K562 (cell line): Measurements from ENCODE around the gene BHLHE23. TPM values are rescaled to one million over a fixed set of nuclear protein-coding genes. Genes with fewer than 3 reads are reported as not detected.

ENCODE experiments used
- ATF3 ChIP-seq, 2 experiments: fragments of 450-650 bp in 1 of 2; sonication (generic) in 1 of 2; formaldehyde crosslinking in 1 of 2; IDR thresholded peaks in 1 of 2; conservative IDR thresholded peaks in 1 of 2; 2 replicates each; pipeline versions ENCODE4 v1.6.1 to v1.8.1; 2016 to 2023; ENCODE audit warnings: mild to moderate bottlenecking in 2 of 2, moderate library complexity in 2 of 2, inconsistent platforms in 1 of 2, missing genetic modification reagents in 1 of 2
- CBFA2T2 ChIP-seq: fragments of 450-650 bp; conservative IDR thresholded peaks from 2 replicates; pipeline ENCODE4 v1.6.1; 2017; ENCODE audit warnings: mild to moderate bottlenecking
- CHD7 ChIP-seq: fragments of 200-600 bp; sonication (generic); IDR thresholded peaks from one replicate; pipeline ENCODE4 v1.6.1; 2012; ENCODE audit warnings: mild to moderate bottlenecking, low read depth, low read length, inconsistent platforms
- ETV1 ChIP-seq: fragments of 450-650 bp; conservative IDR thresholded peaks from 2 replicates; pipeline ENCODE4 v1.6.1; 2016; ENCODE audit warnings: missing genetic modification characterization, control low read depth, low read depth, missing compliant biosample characterization
- GATAD2B ChIP-seq: fragments of 450-650 bp; IDR thresholded peaks from 2 replicates; pipeline ENCODE4 v1.6.1; 2017; ENCODE audit warnings: mild to moderate bottlenecking, borderline replicate concordance
- MAZ ChIP-seq, 2 experiments: fragments of 450-650 bp in 1 of 2; sonication (generic) in 1 of 2; formaldehyde crosslinking; IDR thresholded peaks in 1 of 2; conservative IDR thresholded peaks in 1 of 2; 2 replicates each; pipeline versions ENCODE4 v1.4.0 to v1.5.0; 2020; ENCODE audit warnings: mild to moderate bottlenecking in 1 of 2, missing genetic modification reagents in 1 of 2
- NCOR1 ChIP-seq: fragments of 450-650 bp; IDR thresholded peaks from 2 replicates; pipeline ENCODE4 v1.6.1; 2016; ENCODE audit warnings: mild to moderate bottlenecking, moderate library complexity
- PREB ChIP-seq: sonication (generic); formaldehyde crosslinking; IDR thresholded peaks from 2 replicates; pipeline ENCODE4 v1.8.1; 2023; ENCODE audit warnings: mild to moderate bottlenecking, missing genetic modification reagents
- RHOXF2B ChIP-seq: fragments of 250-450 bp; sonication (Bioruptor Pico); conservative IDR thresholded peaks from 2 replicates; pipeline ENCODE4 v1.5.1; 2021
- STAT5B ChIP-seq: fragments of 250-450 bp; sonication (Bioruptor Pico); IDR thresholded peaks from 2 replicates; pipeline ENCODE4 v1.8.0; 2021; ENCODE audit warnings: mild to moderate bottlenecking, inconsistent platforms
- TAF9B ChIP-seq: fragments of 450-650 bp; IDR thresholded peaks from 2 replicates; pipeline ENCODE4 v1.6.1; 2018; ENCODE audit warnings: mild to moderate bottlenecking; ENCODE audit not compliant: partially characterized antibody
- U2AF1 ChIP-seq: fragments of 200-400 bp; formaldehyde crosslinking; optimal IDR thresholded peaks from 2 replicates; pipeline ENCODE3; 2017; ENCODE audit warnings: mild to moderate bottlenecking, low read depth, low read length, moderate library complexity
- ZNF143 ChIP-seq: sonication (generic); formaldehyde crosslinking; IDR thresholded peaks from 2 replicates; pipeline ENCODE4 v1.9.0; 2022; ENCODE audit warnings: mild to moderate bottlenecking, missing genetic modification reagents
- ZNF830 ChIP-seq: fragments of 250-450 bp; sonication (Bioruptor Pico); IDR thresholded peaks from 2 replicates; pipeline ENCODE4 v1.5.0; 2021; ENCODE audit warnings: mild to moderate bottlenecking
- polyA plus RNA-seq, 8 experiments: library from polyadenylated mRNA; depleted of rRNA in 4 of 8; stranded (reverse) in 5 of 8; unstranded in 3 of 8; fragments of >200 nt; fragmentation: Nextera tagmentation in 2 of 8; fragmentation: Illumina TruSeq in 1 of 8; extraction: Ambion mirVana in 2 of 8; extraction: Trizol in 1 of 8; gene quantifications; 2 replicates each; pipeline versions ENCODE4 v1.2.1 to v1.2.3, GENCODE V29; 2011 to 2014; ENCODE audit warnings: inconsistent platforms in 1 of 8, missing spikeins in 1 of 8
- total RNA-seq, 7 experiments: library from RNA; depleted of rRNA in 6 of 7; stranded (reverse); fragments of >200 nt in 6 of 7; fragmentation: Illumina TruSeq in 2 of 7; extraction: Trizol in 2 of 7; gene quantifications; 2 replicates each; pipeline versions ENCODE4 v1.2.1 to v1.2.3, GENCODE V29; 2011 to 2021; ENCODE audit warnings: low replicate concordance in 1 of 7

BHLHE23 gene
- total and polyA plus RNA-seq, 9 of the 15 experiments (the other 6 are each of a cell fraction or from before 2014, with no cell fraction given), result not detected

- no peak for TF ChIP-seq CHD7
- TF ChIP-seq NCOR1, result no peak
- no peak for TF ChIP-seq MAZ (CRISPR knock-in tag; conservative IDR thresholded peaks at IDR 0.05 in 1 of 2, IDR thresholded peaks at IDR 0.05 in 1 of 2)
- TF ChIP-seq PREB (CRISPR knock-in tag), result no peak
- no peak for TF ChIP-seq ETV1
- TF ChIP-seq STAT5B, result no peak
- TF ChIP-seq GATAD2B, result no peak
- TF ChIP-seq RHOXF2B (CRISPR knock-in tag), result no peak
- TF ChIP-seq CBFA2T2, result no peak
- TF ChIP-seq ZNF143 (CRISPR knock-in tag), result no peak
- TF ChIP-seq U2AF1, result no peak
- TF ChIP-seq TAF9B, result no peak
- TF ChIP-seq ATF3 (IDR thresholded peaks at IDR 0.05), result peak; percentile 46
- TF ChIP-seq ATF3 (CRISPR knock-in tag; conservative IDR thresholded peaks at IDR 0.05), result no peak
- TF ChIP-seq ZNF830 (CRISPR knock-in tag), result no peak
Observed at GRCh38 chr20:63009988-63010769, 3.4 kb upstream of the BHLHE23 start (continued).
